Lung (tissue), 12 donors: ENCODE results near the gene SERP2. TPM values are rescaled to one million over a fixed set of nuclear protein-coding genes. Genes with fewer than 3 reads are reported as not detected.

Experiments used
- ATAC-seq: fragments of 200-7000 bp; cut with Tn5 transposase; one replicate; pipeline ENCODE4 v1.9.1; 2020; ENCODE audit warnings: moderate number of reproducible peaks; ENCODE audit not compliant: insufficient read depth, low FRiP score
- DNase-seq, 3 donors: peaks; one replicate each; pipeline ENCODE4 v3.0.0-alpha.2; 2013 to 2017
- H3K27ac ChIP-seq, 2 donors: one replicate each; pipeline ENCODE4 v1.5.1; 2013; ENCODE audit warnings: mild to moderate bottlenecking in 2 of 2, moderate library complexity in 2 of 2, control low read depth in 1 of 2, inconsistent platforms in 1 of 2, low read depth in 1 of 2, low read length in 1 of 2
- H3K27me3 ChIP-seq, 3 donors: one replicate each; pipeline ENCODE4 v1.5.1; 2013; ENCODE audit warnings: low read length in 2 of 3; ENCODE audit not compliant: control insufficient read depth in 3 of 3, insufficient read depth in 3 of 3
- H3K36me3 ChIP-seq, 4 donors: one replicate each; pipeline ENCODE4 v1.5.1; 2013; ENCODE audit warnings: low read length in 4 of 4, mild to moderate bottlenecking in 1 of 4, moderate library complexity in 1 of 4; ENCODE audit not compliant: control insufficient read depth in 4 of 4, insufficient read depth in 4 of 4
- H3K4me1 ChIP-seq, 5 donors: one replicate each; pipeline ENCODE4 v1.5.1; 2013; ENCODE audit warnings: low read length in 5 of 5, mild to moderate bottlenecking in 2 of 5, moderate library complexity in 1 of 5; ENCODE audit not compliant: control insufficient read depth in 5 of 5, insufficient read depth in 5 of 5
- H3K4me3 ChIP-seq: one replicate; pipeline ENCODE4 v1.5.1; 2013; ENCODE audit warnings: mild to moderate bottlenecking, control low read depth, moderate library complexity
- H3K9ac ChIP-seq, 2 donors: one replicate each; pipeline ENCODE4 v1.5.1; 2013; ENCODE audit warnings: low read length in 2 of 2, control low read depth in 1 of 2; ENCODE audit not compliant: insufficient read depth in 1 of 2
- H3K9me3 ChIP-seq, 4 donors: one replicate each; pipeline ENCODE4 v1.5.1; 2013; ENCODE audit warnings: low read length in 3 of 4, mild to moderate bottlenecking in 1 of 4, moderate library complexity in 1 of 4; ENCODE audit not compliant: control insufficient read depth in 4 of 4, insufficient read depth in 3 of 4
- CTCF ChIP-seq: IDR thresholded peaks from 2 replicates; pipeline ENCODE4 v1.5.1; 2012; ENCODE audit warnings: mild to moderate bottlenecking; ENCODE audit errors: control extremely low read depth, extremely low read depth
- WGBS, 2 donors: extraction: QIAGEN DNeasy Blood & Tissue Kit; methylation state at CpG; one replicate each; pipeline ENCODE4 v1.1.7; 2013; 5-methylcytosine and 5-hydroxymethylcytosine counted together
- polyA plus RNA-seq, 2 donors: library from polyadenylated mRNA; stranded (reverse); fragments of 200-250 nt; gene quantifications; one replicate each; pipeline ENCODE4 v1.2.1, GENCODE V29; 2013
- total RNA-seq, 2 donors: library from RNA; depleted of rRNA in 1 of 2; stranded (reverse); fragments of >200 nt in 1 of 2; gene quantifications; one replicate each; pipeline ENCODE4 v1.2.1, GENCODE V29; 2014 to 2021
- donor health status: control.
- donor health status: control.
- donor health status: Bipolar disorder and iron deficiency.
- donor health status: healthy.
- donor health status: DM: yes; HTN: yes; CAD: no.

The SERP2 gene
- total and polyA plus RNA-seq, 4 donors = 4.2 to 6.9 (median 5.9) TPM

- H3K4me3 ChIP-seq = no peak overlapping the region
- no peak overlapping the region for H3K9ac ChIP-seq
- TF ChIP-seq CTCF = no peak
- ATAC-seq (no peak), DNase-seq (no peak)
- peaks cover 0 to 8% (median 8%) of the 10 kb centered on the region in 5 donors for H3K4me1 ChIP-seq
- H3K9me3 ChIP-seq = no peaks in the 10 kb centered on the region
- H3K36me3 ChIP-seq = no peaks in the 10 kb centered on the region
- no peak overlapping the region for H3K27ac ChIP-seq
- no peaks in the 10 kb centered on the region for H3K27me3 ChIP-seq
- WGBS, 2 donors = 96 to 97% methylated on average over 6 of the region's 6 CpGs
Measured at GRCh38 chr13:44416744-44417143, 43.1 kb downstream of the SERP2 start.

- DNase-seq (peak in 1 of 3 donors; percentile 10), ATAC-seq (no peak)
- no peaks in the 10 kb centered on the region for H3K27me3 ChIP-seq
- H3K9ac ChIP-seq = no peak overlapping the region
- 89 to 92% methylated on average over 8 of the region's 8 CpGs for WGBS, 2 donors
- no peak overlapping the region for H3K4me3 ChIP-seq
- H3K27ac ChIP-seq = no peak overlapping the region
- TF ChIP-seq CTCF = no peak
- H3K9me3 ChIP-seq = peaks cover 0 to 2% (median 0%) of the 10 kb centered on the region in 4 donors
- peaks cover 0 to 4% (median 3%) of the 10 kb centered on the region in 5 donors for H3K4me1 ChIP-seq
- no peaks in the 10 kb centered on the region for H3K36me3 ChIP-seq
Measured at GRCh38 chr13:44417446-44417845, 43.8 kb downstream of the SERP2 start.

- WGBS, 2 donors = 68 to 70% methylated on average over 7 of the region's 7 CpGs
- no peak for TF ChIP-seq CTCF
- no peak overlapping the region for H3K4me3 ChIP-seq
- DNase-seq (peak in 1 of 3 donors; percentile 5), ATAC-seq (no peak)
- no peaks in the 10 kb centered on the region for H3K27me3 ChIP-seq
- H3K9ac ChIP-seq = no peak overlapping the region
- H3K27ac ChIP-seq = no peak overlapping the region
- peaks cover 0 to 6% (median 2%) of the 10 kb centered on the region in 5 donors for H3K4me1 ChIP-seq
- H3K36me3 ChIP-seq = no peaks in the 10 kb centered on the region
- H3K9me3 ChIP-seq = peaks cover 0 to 2% (median 0%) of the 10 kb centered on the region in 4 donors
Measured at GRCh38 chr13:44417876-44418275, 44.3 kb downstream of the SERP2 start.
